SIG-M5 treated with dmso at 0.1 percent for 504 hours (cell line): Measurements from ENCODE around the gene BIRC3.
"Not testable (repeated sequence)": the region's sequence is repeated elsewhere in the genome, so short reads cannot be mapped to it uniquely, and the experiment has no call there.

Source experiments
- DNase-seq: peaks from one replicate; lab custom pipeline; 2025; ENCODE audit not compliant: unreplicated experiment; lab: John Stamatoyannopoulos, UW

The BIRC3 gene

GRCh38 chr11:102323542-102324251 lies 6.4 kb downstream of the BIRC3 start:
- DNase-seq: no peak

GRCh38 chr11:102325088-102325487 lies 7.8 kb downstream of the BIRC3 start:
- DNase-seq: no peak

- DNase-seq: no peak
Observed at GRCh38 chr11:102328748-102329147, 11.5 kb downstream of the BIRC3 start.

GRCh38 chr11:102330231-102330630 lies 12.9 kb downstream of the BIRC3 start:
- no peak for DNase-seq

GRCh38 chr11:102331341-102331740 lies 14.1 kb downstream of the BIRC3 start:
- no peak for DNase-seq

- no peak for DNase-seq
Observed at GRCh38 chr11:102332611-102332994, 15.3 kb downstream of the BIRC3 start.

- DNase-seq: no peak
Observed at GRCh38 chr11:102338479-102339010, 21.3 kb downstream of the BIRC3 start.

- not testable (repeated sequence) for DNase-seq
Observed at GRCh38 chr11:102341311-102341710, 24.0 kb downstream of the BIRC3 start.

- peak; percentile 59 for DNase-seq
Observed at GRCh38 chr11:102341844-102342318, 24.6 kb downstream of the BIRC3 start.

- DNase-seq: no peak
Observed at GRCh38 chr11:102343809-102344208, 26.5 kb downstream of the BIRC3 start.

GRCh38 chr11:102345904-102346303 lies 28.6 kb downstream of the BIRC3 start:
- no peak for DNase-seq

GRCh38 chr11:102346456-102346747 lies 29.1 kb downstream of the BIRC3 start:
- no peak for DNase-seq

GRCh38 chr11:102346748-102347461 lies 29.6 kb downstream of the BIRC3 start, which contains the start of gene BIRC2:
TSS of gene BIRC2 (plus strand) at chr11:102347214. CDS start at chr11:102349855, 2,641 bp downstream.
- DNase-seq: peak; percentile 81

- DNase-seq: peak; percentile 41
Observed at GRCh38 chr11:102347462-102348370, 30.4 kb downstream of the BIRC3 start.

- DNase-seq: no peak
Observed at GRCh38 chr11:102357116-102357515, 39.8 kb downstream of the BIRC3 start.

GRCh38 chr11:102359372-102359771 lies 42.1 kb downstream of the BIRC3 start:
- DNase-seq: no peak

GRCh38 chr11:102360681-102361080 lies 43.4 kb downstream of the BIRC3 start:
- no peak for DNase-seq

GRCh38 chr11:102361086-102362031 lies 44.1 kb downstream of the BIRC3 start:
- DNase-seq: no peak

GRCh38 chr11:102364991-102365390 lies 47.7 kb downstream of the BIRC3 start:
- DNase-seq: no peak

- peak; percentile 19 for DNase-seq
Observed at GRCh38 chr11:102367364-102367763, 50.1 kb downstream of the BIRC3 start.
